ENCODE data around the gene CACNB4.

DNA sequence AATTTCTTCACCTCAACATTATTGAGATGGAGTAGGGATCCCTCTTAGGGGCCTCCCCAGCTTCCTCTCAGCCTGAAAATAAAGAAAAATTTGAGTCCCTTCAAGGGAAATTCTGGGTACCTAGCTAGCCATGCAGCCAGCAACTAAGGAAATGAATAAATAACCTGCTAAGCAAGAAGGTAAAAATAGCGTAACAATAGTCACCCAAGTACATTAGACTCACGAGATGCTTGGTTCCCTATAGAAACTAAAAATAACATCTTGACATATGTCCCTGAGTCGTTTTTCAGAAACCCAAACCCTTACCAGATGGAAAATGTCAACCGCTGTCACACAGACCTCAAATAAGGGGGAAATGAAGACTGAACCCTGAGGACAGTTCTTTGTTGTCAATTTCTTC is 51.9 kb downstream of the CACNB4 start:
- TF ChIP-seq, protein P1, sequence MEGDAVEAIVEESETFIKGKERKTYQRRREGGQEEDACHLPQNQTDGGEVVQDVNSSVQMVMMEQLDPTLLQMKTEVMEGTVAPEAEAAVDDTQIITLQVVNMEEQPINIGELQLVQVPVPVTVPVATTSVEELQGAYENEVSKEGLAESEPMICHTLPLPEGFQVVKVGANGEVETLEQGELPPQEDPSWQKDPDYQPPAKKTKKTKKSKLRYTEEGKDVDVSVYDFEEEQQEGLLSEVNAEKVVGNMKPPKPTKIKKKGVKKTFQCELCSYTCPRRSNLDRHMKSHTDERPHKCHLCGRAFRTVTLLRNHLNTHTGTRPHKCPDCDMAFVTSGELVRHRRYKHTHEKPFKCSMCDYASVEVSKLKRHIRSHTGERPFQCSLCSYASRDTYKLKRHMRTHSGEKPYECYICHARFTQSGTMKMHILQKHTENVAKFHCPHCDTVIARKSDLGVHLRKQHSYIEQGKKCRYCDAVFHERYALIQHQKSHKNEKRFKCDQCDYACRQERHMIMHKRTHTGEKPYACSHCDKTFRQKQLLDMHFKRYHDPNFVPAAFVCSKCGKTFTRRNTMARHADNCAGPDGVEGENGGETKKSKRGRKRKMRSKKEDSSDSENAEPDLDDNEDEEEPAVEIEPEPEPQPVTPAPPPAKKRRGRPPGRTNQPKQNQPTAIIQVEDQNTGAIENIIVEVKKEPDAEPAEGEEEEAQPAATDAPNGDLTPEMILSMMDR (IDR thresholded peaks at IDR 0.05; ENCODE audit: low read depth, low read length) = no peak
- TF ChIP-seq POLR2A (IDR thresholded peaks at IDR 0.05; ENCODE audit: extremely low read depth, insufficient read length) (no peak), MYC (IDR thresholded peaks at IDR 0.05; ENCODE audit: low read depth, low read length) (no peak)
- TF ChIP-seq, protein P2, sequence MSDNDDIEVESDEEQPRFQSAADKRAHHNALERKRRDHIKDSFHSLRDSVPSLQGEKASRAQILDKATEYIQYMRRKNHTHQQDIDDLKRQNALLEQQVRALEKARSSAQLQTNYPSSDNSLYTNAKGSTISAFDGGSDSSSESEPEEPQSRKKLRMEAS (IDR thresholded peaks at IDR 0.05; ENCODE audit: low read depth, low read length) = no peak

All from NB4 (cell line).